HG03108 (cell line): ENCODE results near the gene SZRD1.
A peak's percentile ranks its signal among the peaks of the same experiment; 100 is the strongest.

Source experiments
- ATAC-seq: cut with Tn5 transposase; IDR thresholded peaks from one replicate; pipeline ENCODE4 v1.9.1; 2021; ENCODE audit warnings: moderate library complexity; ENCODE audit not compliant: unreplicated experiment

The SZRD1 gene

DNA sequence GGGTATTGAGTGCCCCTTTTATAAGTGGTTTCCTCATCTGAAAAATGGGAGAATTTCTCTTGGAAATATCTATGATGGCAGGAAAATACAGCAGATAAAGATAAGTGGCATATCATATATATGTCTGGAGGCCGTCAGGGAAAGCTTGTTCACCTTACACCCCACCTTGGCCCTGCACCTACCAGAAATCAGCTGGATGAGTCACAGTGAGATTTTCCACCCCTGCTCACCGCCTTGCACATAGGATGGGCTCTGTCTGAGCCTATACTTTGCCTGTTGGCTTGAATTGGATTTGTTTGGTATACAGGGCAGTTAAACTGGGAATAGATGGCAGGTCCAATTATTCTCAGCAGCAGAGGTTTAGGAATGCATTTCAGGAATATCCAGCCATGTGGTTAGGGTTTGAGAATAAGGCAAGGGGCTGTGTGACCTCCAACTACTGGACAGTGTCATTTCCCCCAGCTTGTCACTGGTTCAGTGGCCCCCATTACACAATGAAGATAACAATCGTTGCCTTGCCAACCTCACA is 70.0 kb downstream of the SZRD1 start, which contains the start of gene SPATA21:
Gene SPATA21 (minus strand): TSS at position 479 of the 529 bp plus-strand sequence. CDS start 6,053 bp downstream, outside the sequence.
- no peak for ATAC-seq

DNA sequence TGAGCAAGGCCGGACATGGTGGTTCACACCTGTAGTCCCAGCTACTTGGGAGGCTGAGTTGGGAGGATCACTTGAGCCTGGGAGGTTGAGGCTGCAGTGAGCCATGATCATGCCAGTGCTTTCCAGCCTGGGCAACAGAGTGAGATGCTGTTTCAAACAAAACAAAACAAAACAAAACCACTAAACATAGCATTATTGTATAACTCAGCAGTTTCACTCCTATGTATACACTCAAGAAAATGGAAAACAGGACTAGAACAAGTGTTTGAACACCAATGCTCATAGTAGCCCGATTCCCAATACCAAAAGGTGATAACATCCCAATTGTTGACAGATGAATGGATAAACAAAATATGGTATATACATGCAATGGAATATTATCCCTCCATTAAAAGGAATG is 71.5 kb downstream of the SZRD1 start:
- no peak for ATAC-seq

DNA sequence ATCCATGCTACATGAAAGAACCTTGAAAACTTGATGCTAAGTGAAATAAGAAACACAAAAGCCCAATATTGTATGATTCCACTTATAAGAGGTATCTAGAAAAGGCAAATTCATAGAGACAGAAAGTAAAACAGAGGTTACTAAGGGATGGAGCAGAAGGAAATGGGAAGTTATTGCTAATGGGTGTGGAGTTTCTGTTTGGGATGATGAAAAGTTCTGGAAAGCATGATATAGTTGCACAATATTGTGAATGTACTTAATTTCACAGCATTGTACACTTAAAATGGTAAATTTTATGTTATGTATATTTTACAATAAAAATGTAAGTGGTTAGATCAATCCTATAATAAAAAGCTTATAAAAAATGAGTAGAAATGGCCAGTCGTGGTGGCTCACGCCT is 71.9 kb downstream of the SZRD1 start:
- ATAC-seq, result no peak

DNA sequence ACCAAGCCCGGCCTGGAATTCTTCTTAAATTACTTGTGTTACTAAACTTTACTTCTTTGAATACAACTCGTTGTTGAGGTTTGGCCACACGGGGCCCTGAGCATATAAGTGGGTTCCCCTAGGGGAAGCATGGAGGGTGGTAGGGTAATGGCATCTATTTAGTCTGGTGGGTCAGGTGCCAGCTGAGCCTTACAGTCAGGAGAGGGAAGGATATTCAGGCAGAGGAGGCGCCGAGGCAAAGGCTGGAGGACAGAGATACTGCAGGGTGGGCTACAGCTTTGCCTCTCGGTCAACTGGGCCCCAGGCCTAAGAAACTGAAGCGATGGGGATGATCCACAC is 73.1 kb downstream of the SZRD1 start:
- no peak for ATAC-seq

DNA sequence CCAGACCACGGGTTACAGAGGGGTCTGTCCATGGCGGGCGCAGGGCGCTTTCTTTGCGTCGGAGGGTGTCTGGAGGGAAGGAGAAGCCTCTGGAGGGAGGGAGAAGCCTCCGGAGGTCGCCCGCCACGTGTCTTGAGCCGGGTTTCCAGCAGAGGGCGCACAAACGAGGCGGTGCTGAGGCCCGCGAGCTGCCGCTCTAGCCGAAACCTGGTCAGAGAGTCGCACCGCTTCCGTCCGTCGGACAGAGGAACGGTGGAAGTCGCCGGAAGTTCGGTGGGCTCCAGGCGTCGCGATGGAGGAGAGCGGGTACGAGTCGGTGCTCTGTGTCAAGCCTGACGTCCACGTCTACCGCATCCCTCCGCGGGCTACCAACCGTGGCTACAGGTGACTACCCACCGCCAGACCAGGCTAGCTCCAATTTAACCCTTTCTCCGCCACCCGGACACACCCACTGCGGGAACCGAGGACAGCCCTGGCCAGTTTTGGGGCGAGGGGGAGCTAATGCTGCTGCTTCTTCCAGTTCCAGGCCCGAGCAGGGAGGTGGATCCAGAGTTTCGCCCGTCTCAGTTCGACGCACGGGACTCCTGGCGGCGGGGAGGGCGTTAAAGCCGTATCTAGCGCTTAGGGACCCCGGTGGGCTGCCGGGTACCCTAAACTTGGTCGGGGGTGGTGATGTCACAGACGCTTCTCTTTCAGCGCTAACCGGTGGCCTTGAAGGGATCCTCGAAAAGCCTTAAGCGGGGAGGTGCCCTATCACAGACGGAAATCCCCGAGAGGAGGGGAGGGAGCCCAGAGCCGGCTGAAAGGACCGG is 73.6 kb downstream of the SZRD1 start, which contains the start of gene NECAP2:
Gene NECAP2 (plus strand): TSS at position 255 of the 812 bp plus-strand sequence. CDS start 38 bp downstream, at position 293.
- ATAC-seq, result peak; percentile 60

DNA sequence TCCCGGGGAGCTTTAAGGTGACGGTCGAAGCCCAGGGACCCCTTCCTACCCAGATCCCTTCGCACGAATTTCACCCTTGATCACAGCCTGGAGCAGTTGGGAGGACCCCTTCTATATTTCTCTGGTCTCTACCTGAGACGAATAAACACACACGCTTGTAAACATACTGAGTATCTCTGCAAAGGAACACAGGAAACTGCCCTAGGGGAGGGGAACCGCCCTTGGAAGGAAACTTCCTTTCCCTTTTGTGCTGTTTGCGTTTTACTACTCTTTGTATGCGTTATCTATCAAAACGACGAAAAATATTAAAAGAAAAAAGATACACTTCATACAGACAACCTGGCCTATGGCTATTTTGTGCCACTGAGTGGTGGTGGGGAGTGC is 74.2 kb downstream of the SZRD1 start:
- ATAC-seq, result no peak

DNA sequence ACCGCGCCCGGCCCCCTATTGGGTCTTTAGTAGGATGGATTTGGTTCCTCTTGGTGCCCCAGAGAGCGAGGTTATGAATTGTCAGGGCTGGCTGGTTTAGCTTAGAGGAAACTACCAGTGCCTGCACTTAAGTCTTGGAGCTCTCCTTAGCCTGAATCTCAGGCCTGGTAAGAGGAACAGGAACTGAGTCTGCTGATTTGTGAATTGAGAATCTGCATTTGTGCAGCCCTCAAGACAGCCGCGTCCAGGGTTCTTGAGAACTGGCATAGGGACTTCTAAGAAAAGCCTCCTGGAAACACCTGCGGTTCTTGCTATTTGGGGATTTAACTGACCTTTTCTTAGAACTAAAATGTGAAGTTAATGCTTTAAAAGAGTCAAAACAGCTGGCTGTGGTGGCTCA is 75.2 kb downstream of the SZRD1 start:
- no peak for ATAC-seq

DNA sequence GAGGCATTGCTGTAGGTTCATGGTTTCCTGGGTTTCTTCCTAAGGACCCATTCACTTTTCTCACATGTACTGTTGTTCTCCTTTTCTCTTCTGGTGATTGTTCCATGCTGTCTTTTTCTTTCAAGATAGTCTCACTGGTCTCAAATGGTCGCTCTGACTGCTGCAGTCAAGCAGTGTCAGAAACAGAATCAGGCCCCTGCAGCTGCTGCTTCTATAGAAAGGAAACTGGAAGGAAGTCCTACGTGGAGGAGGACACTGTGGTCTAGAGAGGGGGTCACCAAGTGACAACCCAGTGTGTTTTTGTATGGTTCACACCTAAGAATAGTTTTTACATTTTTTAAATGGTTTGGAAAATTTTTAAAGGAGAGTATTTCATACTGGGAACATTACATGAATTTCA is 75.9 kb downstream of the SZRD1 start:
- ATAC-seq, result no peak

DNA sequence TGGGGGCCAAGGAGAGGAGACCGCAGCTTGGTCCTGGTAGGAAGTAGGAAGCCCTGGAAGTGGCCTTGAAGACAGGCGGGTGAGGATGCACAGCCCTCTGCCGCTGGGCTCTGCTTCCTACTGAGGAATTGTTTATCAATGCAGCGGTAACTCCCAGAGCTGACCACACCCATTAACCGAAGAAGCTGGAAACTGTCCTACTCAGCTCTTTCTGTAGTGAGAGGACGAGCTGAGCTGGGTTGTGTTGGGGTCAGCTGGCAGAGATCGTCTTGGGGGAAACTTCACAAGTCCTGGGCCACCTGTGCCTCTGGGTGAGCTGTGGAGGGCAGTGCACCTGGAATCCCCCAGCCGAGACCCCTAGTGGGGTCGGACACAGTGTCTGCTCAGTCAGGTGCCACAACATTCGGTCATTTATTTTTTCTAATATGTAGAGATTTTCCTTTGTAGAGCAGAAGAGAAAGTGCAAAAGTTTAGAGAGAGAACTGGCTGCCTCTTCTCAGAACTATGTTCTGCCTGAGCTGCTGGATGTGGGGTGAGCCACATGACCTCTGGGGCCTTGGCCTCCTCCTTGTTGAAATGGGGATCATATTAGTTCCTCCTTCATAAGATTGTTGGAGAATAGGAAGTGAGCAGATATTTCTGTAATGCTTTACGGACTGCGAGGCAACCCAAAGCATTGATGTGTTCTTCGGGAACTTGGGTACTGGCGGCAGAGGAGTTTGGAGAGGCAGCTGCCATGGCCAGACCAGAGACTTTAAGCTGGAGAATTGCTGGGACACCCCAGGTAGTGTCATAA is 77.1 kb downstream of the SZRD1 start:
- ATAC-seq, result no peak

DNA sequence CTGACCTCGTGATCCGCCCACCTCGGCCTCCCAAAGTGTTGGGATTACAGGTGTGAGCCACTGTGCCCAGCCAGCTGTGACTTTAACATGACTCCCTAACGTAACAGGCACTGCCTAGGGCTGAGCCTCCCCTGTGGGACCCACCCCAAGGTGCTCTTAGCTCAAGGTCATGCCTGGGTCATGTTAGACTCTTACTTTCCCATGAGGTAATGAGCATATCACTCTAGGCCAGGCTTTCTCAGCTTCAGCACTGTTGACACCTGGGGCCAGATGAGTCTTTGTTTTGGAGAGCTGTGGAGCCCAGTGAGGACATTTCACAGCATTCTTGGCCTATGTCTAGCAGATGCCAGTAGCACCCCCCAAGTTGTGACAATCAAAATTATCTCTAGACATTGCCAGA is 78.0 kb downstream of the SZRD1 start:
- ATAC-seq, result no peak

DNA sequence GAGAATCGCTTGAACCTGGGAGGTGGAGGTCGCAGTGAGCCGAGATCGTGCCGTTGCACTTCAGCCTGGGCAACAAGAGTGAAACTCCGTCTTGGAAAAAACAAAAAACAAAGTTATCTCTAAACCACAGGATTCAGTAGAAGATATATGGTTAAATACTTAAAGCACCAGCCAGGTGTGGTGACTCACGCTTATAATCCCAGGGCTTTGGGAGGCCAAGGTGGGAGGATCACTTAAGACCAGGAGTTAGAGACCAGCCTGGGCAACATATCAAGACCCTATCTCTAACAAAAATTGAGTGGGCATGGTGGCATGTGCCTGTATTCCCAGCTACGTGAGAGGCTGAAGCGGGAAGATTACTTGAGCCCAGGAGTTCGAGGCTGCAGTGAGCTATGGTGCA is 79.1 kb downstream of the SZRD1 start:
- no peak for ATAC-seq

DNA sequence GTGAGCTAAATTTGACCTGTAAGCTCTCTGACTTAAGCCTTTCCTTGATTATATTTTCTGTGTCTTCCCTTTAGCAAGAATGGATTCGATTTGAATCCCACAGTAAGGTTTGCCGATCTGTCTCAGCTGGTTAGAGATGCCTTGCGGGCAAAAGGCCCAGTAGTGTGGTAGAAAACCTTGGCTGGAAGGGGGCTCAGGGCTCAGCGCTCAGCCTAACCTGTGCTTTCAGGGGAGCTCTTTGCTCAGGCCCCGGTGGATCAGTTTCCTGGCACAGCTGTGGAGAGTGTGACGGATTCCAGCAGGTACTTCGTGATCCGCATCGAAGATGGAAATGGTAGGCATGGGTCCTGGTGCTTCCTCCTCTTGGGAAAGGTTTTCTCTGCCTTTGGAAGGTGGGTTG is 80.6 kb downstream of the SZRD1 start:
- no peak for ATAC-seq
